ENCODE measurements around the gene SNRPB. TPM values are rescaled to one million over a fixed set of nuclear protein-coding genes. Genes with fewer than 3 reads are reported as not detected.

The SNRPB gene
- total and polyA plus RNA-seq, 10 of the 15 experiments (the other 5 are each of a cell fraction or from before 2014, with no cell fraction given), result 15.0 to 593 (median 366) TPM

GRCh38 chr20:2470423-2471193, at the start of gene SNRPB (continued):
- peak; percentile 71; the same call in 1 of the 2 replicates for TF ChIP-seq TCF3 (IDR thresholded peaks at IDR 0.05; ENCODE audit: borderline replicate concordance, insufficient read depth, low read depth, low read length)
- TF ChIP-seq POLR2AphosphoS2 (IDR thresholded peaks at IDR 0.05; ENCODE audit: low read depth, low read length), result peak; percentile 95
- TF ChIP-seq ATF7 (IDR thresholded peaks at IDR 0.05; ENCODE audit: low read depth), result peak; percentile 71
- peak; percentile 83 for TF ChIP-seq SP1 (IDR thresholded peaks at IDR 0.05; ENCODE audit: low read depth, low read length)
- peak; percentile 93 for TF ChIP-seq SMAD1 (IDR thresholded peaks at IDR 0.05; ENCODE audit: low read depth, partially characterized antibody)
- no peak for TF ChIP-seq MYB (IDR thresholded peaks at IDR 0.05; ENCODE audit: borderline replicate concordance, low read depth, low read length)
- no peak for TF ChIP-seq RCOR1 (conservative IDR thresholded peaks at IDR 0.05; ENCODE audit: low read depth, low read length)
- peak; percentile 97 for TF ChIP-seq POLR2AphosphoS5 (IDR thresholded peaks at IDR 0.05; ENCODE audit: low read length)
- TF ChIP-seq NR2C1 (IDR thresholded peaks at IDR 0.05), result peak; percentile 59; the same call in 1 of the 2 replicates
- TF ChIP-seq KLF5 (IDR thresholded peaks at IDR 0.05; ENCODE audit: partially characterized antibody), result peak; percentile 85
- TF ChIP-seq CREM (IDR thresholded peaks at IDR 0.05; ENCODE audit: low read depth), result peak; percentile 92
- TF ChIP-seq EED (IDR thresholded peaks at IDR 0.05; ENCODE audit: low read depth), result peak; percentile 58
- TF ChIP-seq ELK1 (IDR thresholded peaks at IDR 0.05; ENCODE audit: low read depth, low read length), result peak; percentile 99
- peak; percentile 92 for TF ChIP-seq GATAD2B (conservative IDR thresholded peaks at IDR 0.05; ENCODE audit: low read depth)
- TF ChIP-seq BRCA1 (IDR thresholded peaks at IDR 0.05; ENCODE audit: low read depth, low read length), result no peak
- peak; percentile 64 for TF ChIP-seq BCL3 (IDR thresholded peaks at IDR 0.05; ENCODE audit: borderline replicate concordance, insufficient read depth, low read depth, low read length, poor library complexity, severe bottlenecking)
- TF ChIP-seq RELB (IDR thresholded peaks at IDR 0.05; ENCODE audit: low read depth), result peak; percentile 82
- no peak for TF ChIP-seq EZH2 (IDR thresholded peaks at IDR 0.05; ENCODE audit: borderline replicate concordance, control insufficient read depth, low read depth, low read length)
- TF ChIP-seq USF1 (IDR thresholded peaks at IDR 0.05; ENCODE audit: borderline replicate concordance, extremely low read length, insufficient read depth, low read depth, low read length), result no peak
- no peak for TF ChIP-seq PRDM15 (CRISPR knock-in tag; IDR thresholded peaks at IDR 0.05)
